Activated T-cell treated with anti-CD3 and anti-CD28 coated beads for 4 hours (primary cell): ENCODE results near the gene ARHGEF37.
"Not testable (repeated sequence)": the region's sequence is repeated elsewhere in the genome, so short reads cannot be mapped to it uniquely, and the experiment has no call there.

Source experiments
- DNase-seq: peaks from one replicate; pipeline ENCODE4 v3.0.0-alpha.2; 2020

ARHGEF37 gene

GRCh38 chr5:149564542-149565140, 16.7 kb upstream of the ARHGEF37 start:
- not testable (repeated sequence) for DNase-seq

- DNase-seq, result no peak
Measured at GRCh38 chr5:149567226-149567625, 14.1 kb upstream of the ARHGEF37 start.

- no peak for DNase-seq
Measured at GRCh38 chr5:149572170-149572569, 9.1 kb upstream of the ARHGEF37 start.

GRCh38 chr5:149572576-149573231, 8.6 kb upstream of the ARHGEF37 start:
- no peak for DNase-seq

GRCh38 chr5:149575131-149575530, 6.2 kb upstream of the ARHGEF37 start:
- no peak for DNase-seq

GRCh38 chr5:149576021-149576420, 5.3 kb upstream of the ARHGEF37 start:
- DNase-seq, result no peak

GRCh38 chr5:149578896-149579295, 2.4 kb upstream of the ARHGEF37 start:
- no peak for DNase-seq

- DNase-seq, result no peak
Measured at GRCh38 chr5:149580808-149581191, 498 bp upstream of the ARHGEF37 start.

- no peak for DNase-seq
Measured at GRCh38 chr5:149581931-149582768, 852 bp downstream of the ARHGEF37 start.

- DNase-seq, result no peak
Measured at GRCh38 chr5:149583394-149583793, 2.1 kb downstream of the ARHGEF37 start.

GRCh38 chr5:149584121-149584520, 2.8 kb downstream of the ARHGEF37 start:
- no peak for DNase-seq

- no peak for DNase-seq
Measured at GRCh38 chr5:149585910-149586309, 4.6 kb downstream of the ARHGEF37 start.

GRCh38 chr5:149586708-149587318, 5.5 kb downstream of the ARHGEF37 start:
- DNase-seq, result no peak

- DNase-seq, result no peak
Measured at GRCh38 chr5:149588936-149589335, 7.6 kb downstream of the ARHGEF37 start.

GRCh38 chr5:149593370-149593769, 12.1 kb downstream of the ARHGEF37 start:
- DNase-seq, result no peak

- DNase-seq, result no peak
Measured at GRCh38 chr5:149594206-149594895, 13.1 kb downstream of the ARHGEF37 start.

- not testable (repeated sequence) for DNase-seq
Measured at GRCh38 chr5:149595105-149595504, 13.8 kb downstream of the ARHGEF37 start.

- no peak for DNase-seq
Measured at GRCh38 chr5:149596712-149597111, 15.4 kb downstream of the ARHGEF37 start.

- DNase-seq, result no peak
Measured at GRCh38 chr5:149597618-149598017, 16.3 kb downstream of the ARHGEF37 start.

GRCh38 chr5:149598234-149598633, 16.9 kb downstream of the ARHGEF37 start:
- DNase-seq, result not testable (repeated sequence)

- no peak for DNase-seq
Measured at GRCh38 chr5:149598966-149599365, 17.7 kb downstream of the ARHGEF37 start.

- DNase-seq, result no peak
Measured at GRCh38 chr5:149599375-149599774, 18.1 kb downstream of the ARHGEF37 start.

- DNase-seq, result no peak
Measured at GRCh38 chr5:149600932-149601331, 19.6 kb downstream of the ARHGEF37 start.
